B cell (primary cell): ENCODE measurements around the gene HDHD3. TPM values are rescaled to one million over a fixed set of nuclear protein-coding genes. Genes with fewer than 3 reads are reported as not detected.
A peak's percentile ranks its signal among the peaks of the same experiment; 100 is the strongest.

Experiments
- ATAC-seq: fragments of 200-7000 bp; cut with Tn5 transposase; one replicate; pipeline ENCODE4 v1.10.0; 2021; ENCODE audit warnings: low read depth, mild to moderate bottlenecking, moderate number of reproducible peaks, moderate library complexity
- CTCF ChIA-PET: fragments of 350-600 bp; sonication (Branson Sonifier 250); formaldehyde crosslinking; loops from one replicate; lab custom pipeline; 2021; ENCODE audit warnings: antibody characterized with exemption, inconsistent platforms; lab: Charles Lee
- POLR2A ChIA-PET: fragments of 350-600 bp; sonication (Branson Sonifier 250); formaldehyde crosslinking; loops from one replicate; lab custom pipeline; 2021; ENCODE audit warnings: antibody characterized with exemption; lab: Charles Lee
- DNase-seq: peaks from one replicate; pipeline ENCODE4 v3.0.0; 2013
- H2AFZ ChIP-seq: 2 replicates; pipeline ENCODE4 v1.6.1; 2012; ENCODE audit warnings: mild to moderate bottlenecking, low read depth, low read length; ENCODE audit not compliant: insufficient read depth, poor library complexity, severe bottlenecking
- H3K27ac ChIP-seq, 2 donors: 1 replicate in 1 of 2; 2 replicates in 1 of 2; pipeline ENCODE4 v1.5.1; 2012 to 2013; ENCODE audit warnings: low read length in 2 of 2, mild to moderate bottlenecking in 2 of 2, moderate library complexity in 1 of 2
- H3K27me3 ChIP-seq, 4 experiments: fragments of 200-600 bp in 1 of 4; sonication (generic) in 1 of 4; replicated peaks in 1 of 4; 1 replicate in 2 of 4; 2 replicates in 2 of 4; pipeline versions ENCODE4 v1.6.1 to v1.7.0; 2013 to 2016; ENCODE audit warnings: low read length in 3 of 4, mild to moderate bottlenecking in 2 of 4, mixed read lengths in 1 of 4, moderate library complexity in 1 of 4; ENCODE audit not compliant: insufficient read depth in 4 of 4, control insufficient read depth in 3 of 4; ENCODE audit errors: control extremely low read depth in 1 of 4
- H3K36me3 ChIP-seq, 2 experiments: replicated peaks in 1 of 2; 1 replicate in 1 of 2; 2 replicates in 1 of 2; pipeline versions ENCODE4 v1.6.1 to v1.7.1; 2013; ENCODE audit warnings: low read length in 1 of 2; ENCODE audit not compliant: insufficient read depth in 2 of 2, control insufficient read depth in 1 of 2; ENCODE audit errors: control extremely low read depth in 1 of 2, extremely low read depth in 1 of 2
- H3K4me1 ChIP-seq, 2 donors: fragments of 200-600 bp in 1 of 2; sonication (generic) in 1 of 2; 1 replicate in 1 of 2; 2 replicates in 1 of 2; pipeline versions ENCODE4 v1.5.1 to v1.6.1; 2013 to 2017; ENCODE audit warnings: low read length in 2 of 2; ENCODE audit not compliant: control insufficient read depth in 2 of 2, insufficient read depth in 2 of 2
- H3K4me2 ChIP-seq: replicated peaks from 2 replicates; pipeline ENCODE3; 2012; ENCODE audit warnings: mild to moderate bottlenecking, low read depth, low read length; ENCODE audit not compliant: poor library complexity, severe bottlenecking
- H3K4me3 ChIP-seq, 5 experiments: fragments of 200-600 bp in 1 of 5; sonication (generic) in 1 of 5; 1 replicate in 3 of 5; 2 replicates in 2 of 5; pipeline versions ENCODE4 v1.5.1 to v1.7.0; 2011 to 2016; ENCODE audit warnings: low read length in 4 of 5, mild to moderate bottlenecking in 4 of 5, low read depth in 2 of 5, control low read depth in 1 of 5, moderate library complexity in 1 of 5; ENCODE audit not compliant: insufficient read depth in 1 of 5; ENCODE audit errors: control extremely low read depth in 1 of 5, extremely low read depth in 1 of 5
- H3K79me2 ChIP-seq: fragments of 200-600 bp; sonication (generic); one replicate; pipeline ENCODE4 v1.6.0; 2016; ENCODE audit warnings: low read length; ENCODE audit not compliant: control insufficient read depth, insufficient read depth
- H3K9ac ChIP-seq: fragments of 200-600 bp; sonication (generic); 2 replicates; pipeline ENCODE4 v1.6.1; 2017; ENCODE audit warnings: mild to moderate bottlenecking, low read length, moderate library complexity
- H3K9me3 ChIP-seq, 3 donors: one replicate each; pipeline versions ENCODE4 v1.6.1 to v1.7.1; 2013; ENCODE audit warnings: low read length in 2 of 3; ENCODE audit not compliant: control insufficient read depth in 2 of 3, insufficient read depth in 1 of 3; ENCODE audit errors: control extremely low read depth in 1 of 3
- H4K20me1 ChIP-seq: 2 replicates; pipeline ENCODE4 v1.6.0; 2012; ENCODE audit warnings: mild to moderate bottlenecking, low read length; ENCODE audit not compliant: insufficient read depth, control insufficient read depth, poor library complexity, severe bottlenecking
- H3K27ac Mint-ChIP-seq: one replicate; pipeline ENCODE4 v1.8.0; 2021; ENCODE audit warnings: mixed read lengths
- H3K27me3 Mint-ChIP-seq: one replicate; pipeline ENCODE4 v1.8.0; 2021; ENCODE audit warnings: mixed read lengths
- H3K4me1 Mint-ChIP-seq: one replicate; pipeline ENCODE4 v1.8.0; 2021; ENCODE audit warnings: mixed read lengths
- H3K4me3 Mint-ChIP-seq: one replicate; pipeline ENCODE4 v1.8.0; 2021; ENCODE audit warnings: mixed read lengths
- H3K9me3 Mint-ChIP-seq: one replicate; pipeline ENCODE4 v1.8.0; 2022; ENCODE audit warnings: mixed read lengths; ENCODE audit not compliant: insufficient read depth
- CTCF ChIP-seq: fragments of 200-600 bp; IDR thresholded peaks from one replicate; pipeline ENCODE4 v1.8.0; 2022; ENCODE audit warnings: antibody characterized with exemption, mild to moderate bottlenecking
- EZH2 ChIP-seq: IDR thresholded peaks from 2 replicates; pipeline ENCODE4 v1.6.1; 2012; ENCODE audit warnings: borderline replicate concordance, low read depth, mild to moderate bottlenecking, moderate library complexity, low read length; ENCODE audit not compliant: insufficient read depth, poor library complexity, severe bottlenecking
- WGBS: methylation state at CpG from one replicate; pipeline ENCODE4 v1.1.5; 2013; ENCODE audit warnings: missing lambda C conversion rate; ENCODE audit not compliant: insufficient coverage; 5-methylcytosine and 5-hydroxymethylcytosine counted together
- intact Hi-C: fragments of 100-400 bp; cut with micrococcal nuclease; formaldehyde crosslinking; loops from one replicate; pipeline ENCODE4 v1.10.0; 2022
- polyA plus RNA-seq: library from polyadenylated mRNA; depleted of rRNA; stranded (reverse); fragments of >200 nt; gene quantifications from 2 replicates; pipeline ENCODE4 v1.2.3, GENCODE V29; 2012
- total RNA-seq, 2 donors: library from RNA; stranded (reverse); fragments of 120-200 nt in 1 of 2; gene quantifications; 1 replicate in 1 of 2; 2 replicates in 1 of 2; pipeline versions ENCODE4 v1.2.3 to v1.2.4, GENCODE V29; 2013 to 2022

HDHD3 gene
- total and polyA plus RNA-seq, 2 donors (not counting 1 experiment from before 2014, with no cell fraction given) = 26.2 to 36.3 TPM

- ChIA-PET POLR2A (no interaction called here), CTCF (no interaction called here)
- H4K20me1 ChIP-seq = no peaks in the 10 kb centered on the region
- H3K79me2 ChIP-seq = no peaks in the 10 kb centered on the region
- Mint-ChIP-seq H3K27ac (no peak overlapping the region), H3K4me3 (no peak overlapping the region), H3K4me1 (no peaks in the 10 kb centered on the region), H3K9me3 (no peaks in the 10 kb centered on the region), H3K27me3 (peaks cover 10% of the 10 kb centered on the region)
- no peaks in the 10 kb centered on the region for H3K4me1 ChIP-seq
- TF ChIP-seq CTCF = no peak
- TF ChIP-seq EZH2 = no peak
- intact Hi-C loops = no loop called here
- H3K4me3 ChIP-seq = no peak overlapping the region
- peaks cover 0 to 4% (median 0%) of the 10 kb centered on the region in 4 experiments for H3K27me3 ChIP-seq
- ATAC-seq (no peak), DNase-seq (no peak)
- H3K9ac ChIP-seq = no peak overlapping the region
- WGBS = 0% methylated on average over 2 of the region's 2 CpGs
- no peaks in the 10 kb centered on the region for H3K36me3 ChIP-seq
- H2AFZ ChIP-seq = peak overlapping the region; percentile 4
- H3K4me2 ChIP-seq = no peak overlapping the region
- no peaks in the 10 kb centered on the region for H3K9me3 ChIP-seq
- H3K27ac ChIP-seq = no peak overlapping the region
Measured at GRCh38 chr9:113425072-113425471, 48.3 kb upstream of the HDHD3 start.

GRCh38 chr9:113421726-113422125 is 44.9 kb upstream of the HDHD3 start:
- Histone ChIP-seq H2AFZ (no peak overlapping the region), H3K79me2 (no peaks in the 10 kb centered on the region), H3K36me3 (no peaks in the 10 kb centered on the region), H4K20me1 (no peaks in the 10 kb centered on the region), H3K4me2 (no peak overlapping the region), H3K9ac (no peak overlapping the region), H3K9me3 (no peaks in the 10 kb centered on the region), H3K4me3 (no peak overlapping the region), H3K27me3 (peaks cover 0 to 4% (median 0%) of the 10 kb centered on the region in 4 experiments), H3K27ac (no peak overlapping the region), H3K4me1 (peaks cover 7 to 10% of the 10 kb centered on the region in 2 donors)
- CTCF ChIA-PET = interaction anchor here (1.3 kb wide), 1 partner anchor 234 kb away, joined by 3 read pairs; no protein-coding TSS in a partner anchor
- TF ChIP-seq CTCF (no peak), EZH2 (no peak)
- no peak for DNase-seq
- H3K27me3 Mint-ChIP-seq = peaks cover 10% of the 10 kb centered on the region
- H3K9me3 Mint-ChIP-seq = no peaks in the 10 kb centered on the region
- WGBS = 100% methylated on average over 1 of the region's 3 CpGs
- ATAC-seq = no peak
- no peaks in the 10 kb centered on the region for H3K4me1 Mint-ChIP-seq
- POLR2A ChIA-PET = interaction anchor here (0.7 kb wide), 1 partner anchor 12 kb away, joined by 3 read pairs; no protein-coding TSS in a partner anchor
- H3K4me3 Mint-ChIP-seq = no peak overlapping the region
- H3K27ac Mint-ChIP-seq = no peak overlapping the region
- intact Hi-C loops = no loop called here
